NCI-H2171 treated with DMSO at 0.1 percent for 48 hours (cell line): ENCODE data around the gene CACNA1C.
A peak's percentile ranks its signal among the peaks of the same experiment; 100 is the strongest.

Source experiments
- DNase-seq: peaks from one replicate; lab custom pipeline; 2025; lab: John Stamatoyannopoulos, UW

Gene CACNA1C

GRCh38 chr12:2372178-2372577 lies 319.4 kb downstream of the CACNA1C start:
- DNase-seq = no peak

GRCh38 chr12:2372735-2373134 lies 319.9 kb downstream of the CACNA1C start:
- DNase-seq = no peak

GRCh38 chr12:2373307-2373706 lies 320.5 kb downstream of the CACNA1C start:
- no peak for DNase-seq

GRCh38 chr12:2374092-2374906 lies 321.5 kb downstream of the CACNA1C start:
- no peak for DNase-seq

- DNase-seq = no peak
Measured at GRCh38 chr12:2375871-2376270, 323.1 kb downstream of the CACNA1C start.

- DNase-seq = peak; percentile 69
Measured at GRCh38 chr12:2376908-2377657, 324.3 kb downstream of the CACNA1C start.

GRCh38 chr12:2378835-2379330 lies 326.1 kb downstream of the CACNA1C start:
- no peak for DNase-seq

- no peak for DNase-seq
Measured at GRCh38 chr12:2380946-2381345, 328.2 kb downstream of the CACNA1C start.

GRCh38 chr12:2382370-2383155 lies 329.8 kb downstream of the CACNA1C start:
- no peak for DNase-seq

- no peak for DNase-seq
Measured at GRCh38 chr12:2383325-2384028, 330.7 kb downstream of the CACNA1C start.

GRCh38 chr12:2384029-2384386 lies 331.2 kb downstream of the CACNA1C start:
- no peak for DNase-seq

GRCh38 chr12:2384533-2385351 lies 332.0 kb downstream of the CACNA1C start:
- no peak for DNase-seq

GRCh38 chr12:2385529-2385928 lies 332.7 kb downstream of the CACNA1C start:
- no peak for DNase-seq

GRCh38 chr12:2386566-2386965 lies 333.8 kb downstream of the CACNA1C start:
- DNase-seq = no peak

GRCh38 chr12:2387103-2387834 lies 334.5 kb downstream of the CACNA1C start:
- DNase-seq = no peak

- no peak for DNase-seq
Measured at GRCh38 chr12:2389079-2389790, 336.4 kb downstream of the CACNA1C start.

- DNase-seq = no peak
Measured at GRCh38 chr12:2390133-2390532, 337.3 kb downstream of the CACNA1C start.

- no peak for DNase-seq
Measured at GRCh38 chr12:2390850-2391390, 338.1 kb downstream of the CACNA1C start.

- DNase-seq = no peak
Measured at GRCh38 chr12:2391740-2392331, 339.0 kb downstream of the CACNA1C start.
